K562 (cell line): ENCODE results near the gene SYNJ2. TPM values are rescaled to one million over a fixed set of nuclear protein-coding genes. Genes with fewer than 3 reads are reported as not detected.

ENCODE experiments used
- CBX1 ChIP-seq: sonication (generic); IDR thresholded peaks from 2 replicates; pipeline ENCODE4 v1.6.1; 2016; ENCODE audit warnings: antibody characterized with exemption, low read depth, mild to moderate bottlenecking
- GTF2B ChIP-seq: IDR thresholded peaks from 2 replicates; pipeline ENCODE4 v1.6.1; 2011; ENCODE audit not compliant: insufficient read length; ENCODE audit errors: extremely low read depth
- GTF2F1 ChIP-seq: IDR thresholded peaks from 2 replicates; pipeline ENCODE4 v1.6.1; 2011; ENCODE audit warnings: low read depth, low read length, improper control_type of control experiment
- GTF3C2 ChIP-seq: IDR thresholded peaks from 3 replicates; pipeline ENCODE4 v1.6.1; 2011; ENCODE audit warnings: borderline replicate concordance, mild to moderate bottlenecking, moderate library complexity; ENCODE audit not compliant: insufficient read length; ENCODE audit errors: extremely low read depth
- POLR2G ChIP-seq: fragments of 200-400 bp; formaldehyde crosslinking; IDR thresholded peaks from 2 replicates; pipeline ENCODE4 v1.6.1; 2017; ENCODE audit warnings: low read depth, mild to moderate bottlenecking, antibody characterized with exemption, low read length, moderate library complexity
- USF2 ChIP-seq: sonication (generic); formaldehyde crosslinking; IDR thresholded peaks from 2 replicates; pipeline ENCODE4 v1.5.0; 2020; ENCODE audit warnings: missing genetic modification reagents
- polyA plus RNA-seq, 8 experiments: library from polyadenylated mRNA; depleted of rRNA in 4 of 8; stranded (reverse) in 5 of 8; unstranded in 3 of 8; fragments of >200 nt; fragmentation: Nextera tagmentation in 2 of 8; fragmentation: Illumina TruSeq in 1 of 8; extraction: Ambion mirVana in 2 of 8; extraction: Trizol in 1 of 8; gene quantifications; 2 replicates each; pipeline versions ENCODE4 v1.2.1 to v1.2.3, GENCODE V29; 2011 to 2014; ENCODE audit warnings: inconsistent platforms in 1 of 8, missing spikeins in 1 of 8
- total RNA-seq, 7 experiments: library from RNA; depleted of rRNA in 6 of 7; stranded (reverse); fragments of >200 nt in 6 of 7; fragmentation: Illumina TruSeq in 2 of 7; extraction: Trizol in 2 of 7; gene quantifications; 2 replicates each; pipeline versions ENCODE4 v1.2.1 to v1.2.3, GENCODE V29; 2011 to 2021; ENCODE audit warnings: low replicate concordance in 1 of 7

SYNJ2 gene
- total and polyA plus RNA-seq, 9 of the 15 experiments (the other 6 are each of a cell fraction or from before 2014, with no cell fraction given) = 3.0 to 27.7 (median 17.8) TPM

- TF ChIP-seq GTF3C2 (no peak), POLR2G (no peak), USF2 (CRISPR knock-in tag) (no peak), GTF2B (no peak), GTF2F1 (no peak), CBX1 (no peak)
Measured at GRCh38 chr6:157988700-157989063, 7.0 kb downstream of the SYNJ2 start (continued).
